Common myeloid progenitor, CD34-positive (primary cell): ENCODE data around the gene ALDH18A1. TPM values are rescaled to one million over a fixed set of nuclear protein-coding genes. Genes with fewer than 3 reads are reported as not detected.
A peak's percentile ranks its signal among the peaks of the same experiment; 100 is the strongest.

ENCODE experiments used
- CTCF ChIA-PET: fragments of 350-600 bp; sonication (Branson Sonifier 250); formaldehyde crosslinking; loops from one replicate; lab custom pipeline; 2021; ENCODE audit warnings: antibody characterized with exemption; lab: Charles Lee
- POLR2A ChIA-PET: fragments of 350-600 bp; sonication (Branson Sonifier 250); formaldehyde crosslinking; loops from one replicate; lab custom pipeline; 2021; ENCODE audit warnings: antibody characterized with exemption; lab: Charles Lee
- DNase-seq, 3 donors: peaks; one replicate each; pipeline versions ENCODE4 v3.0.0 to v3.0.0-alpha.2; 2013
- H3K27ac ChIP-seq, 2 experiments: 1 replicate in 1 of 2; 2 replicates in 1 of 2; pipeline ENCODE4 v1.7.0; 2013; ENCODE audit warnings: inconsistent platforms in 2 of 2, low read length in 2 of 2, mild to moderate bottlenecking in 2 of 2, low read depth in 1 of 2, moderate library complexity in 1 of 2; ENCODE audit not compliant: severe bottlenecking in 2 of 2, insufficient read depth in 1 of 2, poor library complexity in 1 of 2
- H3K27me3 ChIP-seq, 5 experiments: replicated peaks in 2 of 5; 1 replicate in 3 of 5; 2 replicates in 2 of 5; pipeline versions ENCODE4 v1.6.1 to v1.7.0; 2013; ENCODE audit warnings: low read length in 4 of 5, mild to moderate bottlenecking in 2 of 5, moderate library complexity in 2 of 5, inconsistent platforms in 1 of 5; ENCODE audit not compliant: insufficient read depth in 5 of 5, control insufficient read depth in 4 of 5
- H3K36me3 ChIP-seq, 4 experiments: 1 replicate in 2 of 4; 2 replicates in 2 of 4; pipeline versions ENCODE4 v1.6.1 to v1.7.0; 2013; ENCODE audit warnings: low read length in 3 of 4, control low read depth in 1 of 4, mild to moderate bottlenecking in 1 of 4; ENCODE audit not compliant: control insufficient read depth in 4 of 4, insufficient read depth in 4 of 4
- H3K4me1 ChIP-seq, 4 experiments: 1 replicate in 3 of 4; 2 replicates in 1 of 4; pipeline versions ENCODE4 v1.6.1 to v1.7.1; 2013; ENCODE audit warnings: low read length in 3 of 4, mild to moderate bottlenecking in 3 of 4, control low read depth in 1 of 4, inconsistent platforms in 1 of 4, moderate library complexity in 1 of 4; ENCODE audit not compliant: control insufficient read depth in 4 of 4, insufficient read depth in 4 of 4; ENCODE audit errors: control extremely low read depth in 1 of 4
- H3K4me3 ChIP-seq, 7 experiments: 1 replicate in 4 of 7; 2 replicates in 3 of 7; pipeline versions ENCODE4 v1.5.1 to v1.7.0; 2013; ENCODE audit warnings: mild to moderate bottlenecking in 7 of 7, low read length in 6 of 7, moderate library complexity in 6 of 7, inconsistent platforms in 2 of 7, low read depth in 2 of 7, control low read depth in 1 of 7; ENCODE audit not compliant: insufficient read depth in 4 of 7, control insufficient read depth in 1 of 7; ENCODE audit errors: extremely low read depth in 1 of 7
- H3K9me3 ChIP-seq, 5 experiments: 1 replicate in 4 of 5; 2 replicates in 1 of 5; pipeline versions ENCODE4 v1.6.1 to v1.7.1; 2013; ENCODE audit warnings: low read length in 4 of 5, mild to moderate bottlenecking in 2 of 5, inconsistent platforms in 1 of 5, low read depth in 1 of 5, moderate library complexity in 1 of 5; ENCODE audit not compliant: control insufficient read depth in 4 of 5, insufficient read depth in 2 of 5; ENCODE audit errors: control extremely low read depth in 1 of 5
- WGBS: methylation state at CpG from one replicate; pipeline ENCODE4 v1.1.5; 2013; ENCODE audit not compliant: insufficient coverage; 5-methylcytosine and 5-hydroxymethylcytosine counted together
- polyA plus RNA-seq: library from polyadenylated mRNA; unstranded; fragments of 120-200 nt; gene quantifications from one replicate; pipeline ENCODE4 v1.2.1, GENCODE V29; 2013

ALDH18A1 gene
- polyA plus RNA-seq: 60.5 TPM

DNA sequence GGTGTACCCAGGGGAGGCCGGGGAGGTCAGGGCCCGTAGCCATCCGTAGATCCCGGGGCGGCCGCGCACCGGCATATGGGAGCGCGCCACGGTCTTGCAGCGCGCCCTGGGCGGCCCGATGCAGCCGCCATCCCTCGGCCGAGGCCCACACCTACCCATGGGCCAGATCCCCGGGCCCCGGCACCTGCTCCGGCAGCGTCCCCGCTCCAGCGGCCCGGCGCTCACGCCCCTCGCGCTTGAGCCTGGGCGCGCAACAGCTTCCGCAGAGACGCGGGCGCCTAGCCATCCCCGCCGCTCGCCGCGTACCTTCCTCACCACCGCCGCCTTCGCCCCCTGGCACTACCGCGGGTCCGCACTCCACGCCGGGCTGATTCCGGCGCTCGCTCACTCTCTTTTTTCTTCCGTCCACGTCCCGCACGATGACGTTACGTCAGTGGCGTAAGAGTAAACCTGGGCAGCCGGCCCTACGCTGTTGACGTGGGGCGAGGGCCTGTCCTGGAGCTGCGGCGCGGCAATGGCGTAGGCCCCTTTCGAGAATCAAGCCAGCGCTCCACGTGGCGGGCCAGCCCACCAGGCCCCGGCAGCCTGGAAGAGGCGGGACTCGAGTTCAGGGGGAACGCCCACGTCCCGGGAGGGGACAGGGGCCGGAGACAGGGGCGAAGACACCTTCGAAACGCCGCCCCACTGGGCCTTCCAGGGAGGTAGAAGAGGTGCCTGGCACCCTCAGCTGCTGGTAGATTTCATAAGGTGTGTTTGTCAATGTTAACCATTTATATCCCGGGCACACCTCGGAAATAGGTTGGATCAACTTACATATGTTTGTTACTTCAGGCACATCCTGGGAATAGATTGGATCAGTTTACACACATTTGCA lies at the start of gene ALDH18A1:
Gene ALDH18A1, minus strand, starts transcription at position 421 of the 874 bp plus-strand sequence. CDS start 3,334 bp downstream, outside the sequence.
- DNase-seq: peak; percentile 93 to 97 (median 96)
- H3K27ac ChIP-seq: peak within 1 kb of the TSS in 1 of 2 experiments; percentile 65
- ChIA-PET CTCF (no interaction called here), POLR2A (no interaction called here)
- peaks cover 7 to 13% (median 9%) of the 10 kb centered on the region in 4 experiments for H3K4me1 ChIP-seq
- no peaks in the 10 kb centered on the region for H3K27me3 ChIP-seq
- peaks cover 9 to 17% (median 13%) of the 10 kb centered on the region in 4 experiments for H3K36me3 ChIP-seq
- H3K4me3 ChIP-seq: peak within 1 kb of the TSS; percentile 65 to 91 (median 83)
- H3K9me3 ChIP-seq: peaks cover 0 to 4% (median 3%) of the 10 kb centered on the region in 5 experiments
- 0% methylated on average over 62 of the region's 83 CpGs for WGBS

DNA sequence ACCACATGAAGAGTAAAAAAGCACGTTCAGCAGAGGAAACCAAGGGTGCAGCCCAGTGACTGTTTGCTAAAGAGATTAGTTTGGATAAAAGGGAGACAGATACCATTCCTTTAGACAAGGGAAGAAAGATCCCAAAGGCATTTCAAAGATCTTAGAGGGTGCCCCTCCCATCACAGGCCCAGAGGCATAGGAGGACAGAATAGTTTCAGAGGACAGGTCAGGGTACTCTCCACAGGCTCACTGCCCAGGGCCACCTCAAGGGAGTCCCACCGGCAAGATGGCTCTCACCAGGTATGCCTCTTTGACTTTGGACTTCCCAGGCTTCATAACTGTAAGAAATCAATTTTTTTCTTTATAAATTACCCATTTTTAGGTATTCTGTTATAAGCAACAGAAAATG lies 41.9 kb upstream of the ALDH18A1 start:
- WGBS: 0% methylated on average over 1 of the region's 2 CpGs
- CTCF ChIA-PET: interaction anchor here (0.6 kb wide), 1 partner anchor 325 kb away, joined by 4 read pairs; no protein-coding TSS in a partner anchor
- POLR2A ChIA-PET: no interaction called here

DNA sequence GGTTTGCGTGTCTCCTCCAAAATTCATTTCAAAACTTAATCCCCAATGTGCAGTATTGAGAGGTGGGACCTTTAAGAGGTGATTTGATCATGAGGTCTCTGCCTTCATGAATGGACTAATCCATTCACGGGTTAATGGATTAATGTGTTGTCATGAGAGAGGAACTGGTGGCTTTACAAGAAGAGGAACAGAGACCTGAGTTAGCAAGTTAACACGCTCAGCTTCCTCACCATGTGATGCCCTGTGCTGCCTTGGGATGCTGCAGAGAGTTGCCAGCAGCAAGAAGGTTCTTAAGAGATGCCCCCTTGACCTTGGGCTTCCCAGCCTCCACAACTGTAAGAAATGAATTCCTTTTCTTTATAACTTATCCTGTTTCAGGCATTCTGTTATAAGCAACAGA lies 40.9 kb upstream of the ALDH18A1 start:
- H3K36me3 ChIP-seq: no peaks in the 10 kb centered on the region
- POLR2A ChIA-PET: no interaction called here
- H3K9me3 ChIP-seq: peaks cover 0 to 4% (median 0%) of the 10 kb centered on the region in 5 experiments
- 6% methylated on average over 2 of the region's 3 CpGs for WGBS
- H3K4me3 ChIP-seq: no peak overlapping the region
- CTCF ChIA-PET: no interaction called here
- H3K4me1 ChIP-seq: peaks cover 7 to 22% (median 9%) of the 10 kb centered on the region in 4 experiments
- no peaks in the 10 kb centered on the region for H3K27me3 ChIP-seq
- H3K27ac ChIP-seq: no peak overlapping the region
- peak in 2 of 3 donors; percentile 14 to 34 for DNase-seq

More for the DNA sequence above, 41.9 kb upstream of the ALDH18A1 start:
- no peaks in the 10 kb centered on the region for H3K36me3 ChIP-seq
- no peak overlapping the region for H3K27ac ChIP-seq
- H3K4me3 ChIP-seq: no peak overlapping the region
- peaks cover 0 to 12% (median under 1%) of the 10 kb centered on the region in 4 experiments for H3K4me1 ChIP-seq
- peaks cover 0 to 4% (median 0%) of the 10 kb centered on the region in 5 experiments for H3K9me3 ChIP-seq
- DNase-seq: no peak
- H3K27me3 ChIP-seq: no peaks in the 10 kb centered on the region

DNA sequence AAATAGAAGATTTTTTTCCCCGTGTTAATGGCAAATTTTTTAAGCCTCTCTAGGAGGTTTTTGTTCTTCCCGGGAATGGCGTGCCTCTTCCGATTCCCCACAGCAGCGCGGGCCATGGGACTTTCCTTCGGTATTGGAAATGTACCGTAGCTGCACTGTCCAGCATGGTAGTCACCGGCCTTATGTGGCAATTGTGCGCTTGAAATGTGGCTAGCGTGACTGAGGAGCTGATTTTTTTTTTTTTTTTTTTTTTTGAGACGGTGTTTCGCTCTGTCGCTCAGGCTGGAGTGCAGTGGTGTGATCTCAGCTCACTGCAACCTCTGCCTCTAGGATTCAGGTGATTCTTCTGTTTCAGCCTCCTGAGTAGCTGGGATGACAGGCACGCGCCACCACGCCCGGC lies 38.2 kb upstream of the ALDH18A1 start:
- Histone ChIP-seq H3K36me3 (peaks cover 0 to 18% (median 10%) of the 10 kb centered on the region in 4 experiments), H3K4me3 (no peak overlapping the region), H3K27me3 (no peaks in the 10 kb centered on the region), H3K4me1 (peaks cover 7 to 27% (median 13%) of the 10 kb centered on the region in 4 experiments), H3K9me3 (peaks cover 0 to 4% (median 0%) of the 10 kb centered on the region in 5 experiments), H3K27ac (no peak overlapping the region)
- ChIA-PET CTCF (interaction anchor here (1.1 to 5.4 kb wide), 10 partner anchors 12 to 230 kb away, joined by 3 to 110 read pairs (median 8); no protein-coding TSS in a partner anchor), POLR2A (no interaction called here)
- peak in 1 of 3 donors; percentile 2 for DNase-seq
- WGBS: 94% methylated on average over 10 of the region's 18 CpGs

GRCh38 chr10:95693668-95694534 lies 37.4 kb upstream of the ALDH18A1 start, which contains the start of gene TCTN3:
Gene TCTN3 (minus strand): TSS chr10:95693927. CDS start chr10:95693899, 28 bp downstream.
- Histone ChIP-seq H3K9me3 (peaks cover 0 to 4% (median 0%) of the 10 kb centered on the region in 5 experiments), H3K36me3 (peaks cover 0 to 26% (median 12%) of the 10 kb centered on the region in 4 experiments), H3K27ac (peak within 1 kb of the TSS; percentile 83 to 92), H3K4me1 (peaks cover 7 to 27% (median 13%) of the 10 kb centered on the region in 4 experiments), H3K4me3 (peak within 1 kb of the TSS; percentile 78 to 96 (median 90)), H3K27me3 (no peaks in the 10 kb centered on the region)
- ChIA-PET CTCF (interaction anchor here (0.6 to 5.4 kb wide), 33 partner anchors 8 to 722 kb away, joined by 3 to 110 read pairs (median 4); no protein-coding TSS in a partner anchor), POLR2A (interaction anchor here (0.6 kb wide), 1 partner anchor 43 kb away, joined by 3 read pairs; no protein-coding TSS in a partner anchor)
- WGBS: 0% methylated on average over 39 of the region's 53 CpGs
- peak; percentile 100 for DNase-seq

- DNase-seq: peak in 2 of 3 donors; percentile 23 to 40
- POLR2A ChIA-PET: no interaction called here
- H3K4me3 ChIP-seq: peak overlapping the region; percentile 78 to 96 (median 90)
- WGBS: 14% methylated on average over 13 of the region's 15 CpGs
- H3K36me3 ChIP-seq: peaks cover 0 to 31% (median 15%) of the 10 kb centered on the region in 4 experiments
- no peaks in the 10 kb centered on the region for H3K27me3 ChIP-seq
- CTCF ChIA-PET: interaction anchor here (0.6 to 5.4 kb wide), 31 partner anchors 9 to 723 kb away, joined by 3 to 110 read pairs (median 4); no protein-coding TSS in a partner anchor
- H3K27ac ChIP-seq: peak overlapping the region; percentile 83 to 92
- H3K9me3 ChIP-seq: peaks cover 0 to under 1% (median 0%) of the 10 kb centered on the region in 5 experiments
- peaks cover 7 to 27% (median 13%) of the 10 kb centered on the region in 4 experiments for H3K4me1 ChIP-seq
These were observed 36.7 kb upstream of the ALDH18A1 start for GRCh38 chr10:95693071-95693667.
